Measurements from ENCODE around the gene MIOX. TPM values are rescaled to one million over a fixed set of nuclear protein-coding genes. Genes with fewer than 3 reads are reported as not detected.

Gene MIOX
- not detected for total RNA-seq
- long read RNA-seq: 0 reads

- intact Hi-C loops (cut with micrococcal nuclease): no loop called here
- ATAC-seq (no peak), DNase-seq (no peak)
These were observed at the start of gene MIOX for GRCh38 chr22:50486561-50487289. TSS of gene MIOX (plus strand) at chr22:50486859. CDS start at chr22:50486898, 39 bp downstream.

GRCh38 chr22:50437511-50438304 lies 49.0 kb upstream of the MIOX start:
- intact Hi-C loops (cut with micrococcal nuclease): no loop called here
- no peak for ATAC-seq
- DNase-seq: peak; percentile 26

- ATAC-seq (no peak), DNase-seq (peak; percentile 23)
- intact Hi-C loops (cut with micrococcal nuclease): no loop called here
These were observed 48.1 kb upstream of the MIOX start for GRCh38 chr22:50438305-50439275.

- intact Hi-C loops (cut with micrococcal nuclease): no loop called here
- ATAC-seq (no peak), DNase-seq (peak; percentile 24)
These were observed 47.3 kb upstream of the MIOX start for GRCh38 chr22:50439314-50439870.

- intact Hi-C loops (cut with micrococcal nuclease): no loop called here
- DNase-seq: peak; percentile 28
- ATAC-seq: no peak
These were observed 46.8 kb upstream of the MIOX start for GRCh38 chr22:50439871-50440331.

- DNase-seq (peak; percentile 29), ATAC-seq (no peak)
- intact Hi-C loops (cut with micrococcal nuclease): no loop called here
These were observed 46.0 kb upstream of the MIOX start for GRCh38 chr22:50440544-50441249.

- ATAC-seq: no peak
- intact Hi-C loops (cut with micrococcal nuclease): no loop called here
- no peak for DNase-seq
These were observed 45.1 kb upstream of the MIOX start for GRCh38 chr22:50441428-50441993.

- ATAC-seq (peak; percentile 1), DNase-seq (no peak)
- intact Hi-C loops (cut with micrococcal nuclease): no loop called here
These were observed 43.5 kb upstream of the MIOX start for GRCh38 chr22:50443197-50443596.

GRCh38 chr22:50443801-50444625 lies 42.6 kb upstream of the MIOX start:
- DNase-seq (no peak), ATAC-seq (peak; percentile 6)
- intact Hi-C loops (cut with micrococcal nuclease): no loop called here

- ATAC-seq (no peak), DNase-seq (no peak)
- intact Hi-C loops (cut with micrococcal nuclease): no loop called here
These were observed 42.0 kb upstream of the MIOX start for GRCh38 chr22:50444663-50445062.

GRCh38 chr22:50445071-50445879 lies 41.4 kb upstream of the MIOX start:
- ATAC-seq: no peak
- intact Hi-C loops (cut with micrococcal nuclease): no loop called here
- DNase-seq: no peak

GRCh38 chr22:50445880-50446707 lies 40.6 kb upstream of the MIOX start:
- DNase-seq (no peak), ATAC-seq (no peak)
- intact Hi-C loops (cut with micrococcal nuclease): no loop called here

GRCh38 chr22:50446708-50447575 lies 39.7 kb upstream of the MIOX start:
- ATAC-seq (peak; percentile 4), DNase-seq (no peak)
- intact Hi-C loops (cut with micrococcal nuclease): no loop called here
